ENCODE data around the gene PTPN13.

The PTPN13 gene

GRCh38 chr4:86818841-86819240 is 224.7 kb downstream of the PTPN13 start:
- no peak for DNase-seq (ENCODE audit: low read depth in 2 of 2)

GRCh38 chr4:86819561-86819960 is 225.4 kb downstream of the PTPN13 start:
- no peak for DNase-seq (ENCODE audit: low read depth in 2 of 2)

DNA sequence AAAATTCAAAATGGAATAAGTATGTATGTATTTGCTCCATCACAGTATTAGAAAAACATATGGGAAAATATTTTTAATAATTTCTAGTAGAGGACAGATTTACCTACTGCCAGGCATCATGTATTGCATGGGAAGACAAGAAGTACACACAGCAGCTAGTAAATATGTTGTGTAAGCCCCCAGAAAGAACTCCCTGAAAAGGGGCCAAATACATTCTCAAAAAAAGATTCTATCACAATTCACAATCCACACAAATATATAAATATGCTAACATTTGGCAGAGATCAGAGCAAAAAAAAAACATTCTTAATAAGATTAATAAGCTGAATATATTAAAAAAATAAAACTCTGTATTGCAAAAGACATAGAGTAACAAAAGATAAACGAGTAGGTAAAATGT is 227.0 kb downstream of the PTPN13 start:
- DNase-seq (ENCODE audit: low read depth in 2 of 2), result no peak

- DNase-seq (ENCODE audit: low read depth in 2 of 2), result no peak
Observed at GRCh38 chr4:86822136-86822535, 228.0 kb downstream of the PTPN13 start.

GRCh38 chr4:86825511-86825910 is 231.4 kb downstream of the PTPN13 start:
- no peak for DNase-seq (ENCODE audit: low read depth in 2 of 2)

DNA sequence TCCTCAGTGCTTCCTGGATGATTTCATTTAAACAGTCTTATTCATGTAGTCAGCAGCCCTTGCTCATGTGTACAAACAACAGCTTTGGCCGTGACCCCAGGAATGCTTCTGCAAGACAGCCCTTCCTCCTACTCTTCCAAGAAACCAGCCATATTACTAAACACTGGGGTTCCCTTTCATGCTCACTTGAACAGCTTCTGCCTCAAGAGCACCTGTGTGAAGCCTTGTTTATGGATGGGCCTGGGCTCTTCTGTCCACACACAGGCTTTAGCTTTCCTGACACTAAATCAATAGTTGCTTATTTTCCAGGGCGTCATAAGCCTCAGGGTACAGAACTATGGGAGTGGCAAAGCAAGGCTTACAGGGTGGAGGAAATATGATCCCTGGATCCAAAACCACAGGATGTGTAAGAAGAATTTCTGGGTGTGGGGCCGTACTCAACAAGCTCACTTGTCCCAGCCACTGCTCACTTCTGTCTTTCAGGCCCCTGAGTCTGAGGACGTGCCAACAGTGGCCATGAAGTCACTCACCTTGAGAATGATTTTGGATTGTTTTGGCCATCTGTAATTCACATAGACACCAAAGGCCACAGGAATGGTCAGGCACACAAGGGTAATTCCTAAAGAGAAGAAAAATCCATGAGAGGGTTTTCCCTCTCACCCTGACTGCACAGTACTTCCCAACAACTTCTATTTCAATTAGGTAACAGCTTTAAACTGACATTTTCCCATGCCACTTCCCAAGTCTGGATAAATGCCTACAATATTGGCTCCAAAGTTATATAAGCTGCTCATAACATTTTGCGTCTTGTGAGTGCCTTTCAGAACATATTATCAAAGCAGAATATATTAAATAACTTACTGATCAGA is 237.4 kb downstream of the PTPN13 start:
- no peak for DNase-seq (ENCODE audit: low read depth in 2 of 2)

GRCh38 chr4:86833615-86834014 is 239.5 kb downstream of the PTPN13 start:
- DNase-seq (ENCODE audit: low read depth in 2 of 2), result no peak

GRCh38 chr4:86834901-86835300 is 240.8 kb downstream of the PTPN13 start:
- no peak for DNase-seq (ENCODE audit: low read depth in 2 of 2)

- DNase-seq (ENCODE audit: low read depth in 2 of 2), result no peak
Observed at GRCh38 chr4:86835677-86836076, 241.6 kb downstream of the PTPN13 start.

DNA sequence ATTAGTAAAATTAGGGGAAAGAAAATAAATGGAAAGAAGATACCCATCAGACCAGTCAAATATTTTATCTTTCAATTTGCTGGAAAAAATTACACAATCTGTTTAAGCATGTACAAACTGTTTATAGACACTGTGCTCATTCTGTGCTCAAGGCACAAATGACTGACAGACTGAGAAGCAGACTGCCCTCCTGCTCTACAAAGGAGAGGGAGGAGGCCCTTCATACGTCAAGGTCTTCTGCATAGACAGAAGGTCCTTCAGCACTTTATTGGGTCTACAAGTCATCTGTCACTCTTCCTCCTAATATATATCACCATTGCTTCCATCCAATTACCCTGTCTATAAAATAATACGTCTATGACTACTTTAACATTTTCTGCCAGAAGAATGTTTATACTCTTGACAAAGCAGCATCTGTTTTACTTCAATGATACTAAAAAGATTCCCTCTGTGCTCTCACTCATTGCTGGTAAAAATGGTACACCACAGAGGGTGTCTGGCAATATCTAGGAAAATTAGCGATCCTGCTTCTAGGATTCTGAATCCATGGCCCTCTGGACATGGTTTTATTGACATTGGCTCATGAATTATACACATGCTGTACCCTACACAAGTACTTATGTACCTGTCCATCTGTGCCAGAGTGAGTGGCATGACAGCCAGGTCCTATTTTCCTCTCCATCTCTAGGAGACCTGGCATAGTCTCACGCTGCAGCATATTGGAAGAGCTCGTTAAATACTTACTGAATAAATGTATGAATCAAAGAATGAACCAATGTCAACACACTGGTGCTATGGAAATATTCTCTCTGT is 243.8 kb downstream of the PTPN13 start:
- no peak for DNase-seq (ENCODE audit: low read depth in 2 of 2)

GRCh38 chr4:86840858-86841257 is 246.7 kb downstream of the PTPN13 start:
- no peak for DNase-seq (ENCODE audit: low read depth in 2 of 2)

DNA sequence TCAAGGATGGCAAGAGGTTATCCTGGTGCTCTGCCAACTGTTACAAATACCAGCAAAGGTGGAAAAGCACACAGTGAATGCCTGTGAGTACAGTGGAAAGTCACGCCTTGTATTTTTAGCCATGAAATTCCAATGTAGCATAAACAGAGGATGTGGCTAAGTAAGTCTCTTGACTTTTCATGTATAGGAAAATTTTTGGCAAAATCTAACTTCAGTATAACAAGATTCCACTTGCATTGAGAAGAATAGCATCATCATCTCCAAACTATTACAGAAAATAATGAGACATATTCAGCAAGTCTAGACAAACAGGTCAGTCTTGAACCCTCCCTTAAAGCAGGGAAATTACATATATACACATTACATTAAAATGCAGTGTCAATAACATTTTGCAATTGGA is 247.2 kb downstream of the PTPN13 start:
- DNase-seq (ENCODE audit: low read depth in 2 of 2), result no peak

DNA sequence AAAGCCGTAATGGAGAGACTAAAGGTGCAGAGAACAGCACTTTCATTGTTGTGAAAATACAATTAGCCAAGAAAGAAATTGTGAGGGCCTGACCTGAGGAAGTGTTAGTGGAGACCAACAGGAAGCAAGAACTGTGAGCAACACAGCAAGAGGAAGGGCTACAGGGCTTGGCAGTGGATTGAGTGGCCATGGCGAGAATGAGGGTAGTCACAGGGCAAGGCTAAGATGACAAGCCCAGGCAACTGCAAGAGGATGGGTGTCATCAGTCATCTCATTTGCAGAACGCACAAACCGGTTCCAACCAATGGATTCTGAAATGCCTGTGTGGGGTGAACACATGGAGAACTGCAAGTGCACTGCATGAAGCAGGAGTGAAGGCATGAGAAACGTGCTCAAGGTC is 251.5 kb downstream of the PTPN13 start:
- DNase-seq (ENCODE audit: low read depth in 2 of 2), result no peak

- DNase-seq (ENCODE audit: low read depth in 2 of 2), result no peak
Observed at GRCh38 chr4:86846921-86847320, 252.8 kb downstream of the PTPN13 start.

DNA sequence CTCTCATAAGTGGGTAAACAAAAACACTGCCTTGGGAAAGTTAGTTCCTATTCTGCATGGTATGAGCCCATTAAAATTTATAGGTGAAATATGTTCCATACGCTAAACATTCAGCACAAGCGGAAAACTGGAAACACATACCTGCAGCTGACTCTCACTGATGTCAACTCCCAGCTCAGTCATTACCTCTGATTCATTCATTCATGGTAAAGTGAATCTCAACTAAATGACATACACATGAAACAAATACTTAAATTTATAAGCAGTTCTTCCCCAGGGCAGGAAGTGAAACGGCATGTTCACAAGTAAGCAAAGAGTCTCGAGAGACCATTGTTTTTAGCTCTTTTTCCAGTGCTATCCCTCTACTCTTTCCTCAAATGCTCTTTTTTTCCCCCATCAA is 253.5 kb downstream of the PTPN13 start:
- DNase-seq (ENCODE audit: low read depth in 2 of 2), result no peak

- DNase-seq (ENCODE audit: low read depth in 2 of 2), result no peak
Observed at GRCh38 chr4:86848136-86848535, 254.0 kb downstream of the PTPN13 start.

DNA sequence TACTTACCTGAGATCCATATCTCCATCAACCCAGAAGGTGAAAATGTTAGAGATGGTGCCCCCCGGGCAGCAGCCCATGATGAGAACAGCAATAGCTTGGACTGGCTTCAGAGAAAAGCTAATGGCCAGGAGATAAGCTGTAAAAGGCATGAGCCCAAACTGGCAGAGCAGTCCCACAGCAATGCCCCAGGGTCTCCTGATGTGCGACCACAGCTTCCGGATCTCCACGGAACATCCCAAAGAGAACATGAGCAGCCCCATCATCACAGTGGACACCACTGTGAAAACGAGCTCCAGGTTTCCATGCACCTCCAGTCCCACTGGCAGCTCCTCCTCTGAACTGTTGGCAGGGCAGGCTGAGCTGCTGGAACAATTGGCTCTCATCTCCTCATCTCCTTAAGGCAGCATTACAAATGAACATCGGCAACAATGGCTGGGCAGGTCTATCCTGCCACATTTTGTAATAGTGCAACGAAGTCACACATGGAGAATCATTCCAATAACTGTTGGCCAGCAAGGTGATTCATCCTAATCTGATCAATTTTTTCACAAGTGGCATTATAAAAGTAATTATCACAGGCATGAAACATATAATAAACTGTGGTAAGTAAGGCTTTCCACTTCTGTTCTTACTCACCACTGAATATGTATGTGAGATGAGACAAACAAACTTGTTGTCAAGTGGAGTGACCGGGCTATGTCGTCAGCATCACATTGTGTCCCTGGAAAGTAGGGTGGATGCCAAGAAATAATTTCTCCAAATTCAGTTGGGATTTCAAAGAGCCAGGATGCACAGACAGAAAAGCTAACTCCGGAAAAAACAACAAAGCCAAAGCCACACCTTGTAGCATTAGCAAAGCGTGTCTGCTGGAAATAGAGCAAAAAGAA is 254.9 kb downstream of the PTPN13 start, which contains the start of gene SLC10A6:
Gene SLC10A6, minus strand, starts transcription at position 653 of the 888 bp plus-strand sequence. Its CDS starts 269 bp downstream, at position 384.
- DNase-seq (ENCODE audit: low read depth in 2 of 2), result no peak

DNA sequence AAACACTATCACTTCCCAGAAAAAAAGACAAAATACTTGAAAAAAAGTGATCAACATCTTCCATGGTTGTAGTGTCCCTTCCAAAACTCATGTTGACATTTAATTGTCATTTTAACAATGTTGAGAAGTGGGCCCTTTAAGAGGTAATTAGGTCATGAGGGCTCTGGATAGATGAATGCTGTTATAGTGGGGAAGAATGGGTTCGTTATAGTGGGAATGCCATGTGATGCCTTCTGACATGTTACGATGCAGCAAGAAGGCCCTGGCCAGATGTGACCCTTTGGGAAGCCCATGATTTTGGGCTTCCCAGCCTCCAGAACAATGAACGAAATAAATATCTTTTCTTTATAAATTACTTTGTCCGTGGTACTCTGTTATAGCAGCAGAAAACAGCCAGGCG is 259.1 kb downstream of the PTPN13 start:
- no peak for DNase-seq (ENCODE audit: low read depth in 2 of 2)

DNA sequence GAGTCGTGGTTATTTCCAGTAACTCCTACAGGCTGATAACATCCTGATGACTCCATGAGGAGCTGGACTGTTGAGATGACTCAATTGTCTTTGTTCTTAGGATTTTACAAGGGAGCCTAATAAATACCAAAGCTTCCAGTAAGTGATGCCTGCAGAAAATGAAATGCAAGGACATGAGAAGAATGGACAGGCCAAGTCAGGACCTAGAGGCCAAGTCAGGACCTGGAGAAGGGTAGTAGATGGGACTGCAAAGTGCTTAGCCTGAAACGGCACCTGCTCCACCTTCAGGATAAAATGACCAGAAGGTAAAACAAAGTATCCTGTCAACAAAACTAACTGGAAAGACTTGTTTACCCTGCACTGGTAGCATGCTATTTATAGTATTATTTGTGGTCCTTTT is 261.5 kb downstream of the PTPN13 start:
- no peak for DNase-seq (ENCODE audit: low read depth in 2 of 2)

GRCh38 chr4:86856896-86857295 is 262.8 kb downstream of the PTPN13 start:
- no peak for DNase-seq (ENCODE audit: low read depth in 2 of 2)

GRCh38 chr4:86857341-86858052 is 263.4 kb downstream of the PTPN13 start:
- DNase-seq (ENCODE audit: low read depth in 2 of 2), result no peak

Measured in stimulated activated CD8-positive, alpha-beta memory T cell treated with anti-CD3 and anti-CD28 coated beads, Interleukin-15, amount 100 ng/mL, for 48 hours (primary cell).